SW480 (cell line): Measurements from ENCODE around the gene FANK1.
"Not testable (repeated sequence)": the region's sequence is repeated elsewhere in the genome, so short reads cannot be mapped to it uniquely, and the experiment has no call there.

Source experiments
- DNase-seq: peaks from one replicate; pipeline ENCODE4 v3.0.0-alpha.2; 2016; ENCODE audit warnings: low spot score

FANK1 gene

GRCh38 chr10:126021833-126022500 is 125.6 kb downstream of the FANK1 start:
- no peak for DNase-seq

GRCh38 chr10:126022841-126023240 is 126.5 kb downstream of the FANK1 start:
- no peak for DNase-seq

- DNase-seq = no peak
Observed at GRCh38 chr10:126027692-126028091, 131.3 kb downstream of the FANK1 start.

GRCh38 chr10:126029999-126030398 is 133.6 kb downstream of the FANK1 start:
- no peak for DNase-seq

- DNase-seq = no peak
Observed at GRCh38 chr10:126034586-126034985, 138.2 kb downstream of the FANK1 start.

- no peak for DNase-seq
Observed at GRCh38 chr10:126036515-126036914, 140.2 kb downstream of the FANK1 start.

- DNase-seq = no peak
Observed at GRCh38 chr10:126037946-126038345, 141.6 kb downstream of the FANK1 start.

- DNase-seq = no peak
Observed at GRCh38 chr10:126041117-126041516, 144.8 kb downstream of the FANK1 start.

GRCh38 chr10:126041804-126042231 is 145.5 kb downstream of the FANK1 start:
- DNase-seq = no peak

GRCh38 chr10:126042354-126042753 is 146.0 kb downstream of the FANK1 start:
- DNase-seq = no peak

GRCh38 chr10:126042906-126043305 is 146.5 kb downstream of the FANK1 start:
- DNase-seq = no peak

GRCh38 chr10:126043389-126043788 is 147.0 kb downstream of the FANK1 start:
- DNase-seq = no peak

- no peak for DNase-seq
Observed at GRCh38 chr10:126045861-126046260, 149.5 kb downstream of the FANK1 start.

- DNase-seq = no peak
Observed at GRCh38 chr10:126046831-126047230, 150.5 kb downstream of the FANK1 start.

GRCh38 chr10:126047749-126048148 is 151.4 kb downstream of the FANK1 start:
- not testable (repeated sequence) for DNase-seq

- no peak for DNase-seq
Observed at GRCh38 chr10:126049759-126050700, 153.7 kb downstream of the FANK1 start.

GRCh38 chr10:126052171-126052570 is 155.8 kb downstream of the FANK1 start:
- no peak for DNase-seq

GRCh38 chr10:126054191-126054590 is 157.8 kb downstream of the FANK1 start:
- DNase-seq = no peak

GRCh38 chr10:126057494-126057893 is 161.1 kb downstream of the FANK1 start:
- no peak for DNase-seq

- no peak for DNase-seq
Observed at GRCh38 chr10:126058104-126058503, 161.7 kb downstream of the FANK1 start.

GRCh38 chr10:126058507-126058906 is 162.1 kb downstream of the FANK1 start:
- no peak for DNase-seq
